ENCODE results near the gene MGMT.

The MGMT gene

GRCh38 chr10:129467359-129468064, 471 bp downstream of the MGMT start:
- DNase-seq (ENCODE audit: low read depth in 1 of 2, low spot score in 1 of 2): no peak
- H3K4me3 ChIP-seq (replicated peaks; ENCODE audit: insufficient read depth, low read length): peak overlapping the region; percentile 83
- TF ChIP-seq CTCF (IDR thresholded peaks at IDR 0.05; ENCODE audit: insufficient read depth, low read length) (no peak), REST (IDR thresholded peaks at IDR 0.05; ENCODE audit: insufficient replicate concordance, low read depth) (no peak), SPI1 (IDR thresholded peaks at IDR 0.05; ENCODE audit: borderline replicate concordance, low read depth) (no peak), POLR2AphosphoS5 (IDR thresholded peaks at IDR 0.05; ENCODE audit: low read depth) (no peak), GABPA (IDR thresholded peaks at IDR 0.05; ENCODE audit: low read depth) (no peak)
- H3K27me3 ChIP-seq (ENCODE audit: insufficient read depth, poor library complexity, severe bottlenecking): no peaks in the 10 kb centered on the region
- peak overlapping the region; percentile 69 for H3K27ac ChIP-seq (replicated peaks)

- TF ChIP-seq POLR2AphosphoS5 (IDR thresholded peaks at IDR 0.05; ENCODE audit: low read depth) (no peak), CTCF (IDR thresholded peaks at IDR 0.05; ENCODE audit: insufficient read depth, low read length) (no peak), SPI1 (IDR thresholded peaks at IDR 0.05; ENCODE audit: borderline replicate concordance, low read depth) (no peak), GABPA (IDR thresholded peaks at IDR 0.05; ENCODE audit: low read depth) (no peak), REST (IDR thresholded peaks at IDR 0.05; ENCODE audit: insufficient replicate concordance, low read depth) (no peak)
- DNase-seq (ENCODE audit: low read depth in 1 of 2, low spot score in 1 of 2): no peak
- no peaks in the 10 kb centered on the region for H3K27me3 ChIP-seq (ENCODE audit: insufficient read depth, poor library complexity, severe bottlenecking)
- H3K27ac ChIP-seq (replicated peaks): no peak overlapping the region
- no peak overlapping the region for H3K4me3 ChIP-seq (replicated peaks; ENCODE audit: insufficient read depth, low read length)
These were observed 1.1 kb downstream of the MGMT start for GRCh38 chr10:129468187-129468586.

GRCh38 chr10:129470103-129470851, 3.2 kb downstream of the MGMT start:
- TF ChIP-seq REST (IDR thresholded peaks at IDR 0.05; ENCODE audit: insufficient replicate concordance, low read depth) (no peak), CTCF (IDR thresholded peaks at IDR 0.05; ENCODE audit: insufficient read depth, low read length) (no peak), POLR2AphosphoS5 (IDR thresholded peaks at IDR 0.05; ENCODE audit: low read depth) (no peak), SPI1 (IDR thresholded peaks at IDR 0.05; ENCODE audit: borderline replicate concordance, low read depth) (no peak), GABPA (IDR thresholded peaks at IDR 0.05; ENCODE audit: low read depth) (no peak)
- no peak overlapping the region for H3K27ac ChIP-seq (replicated peaks)
- no peak overlapping the region for H3K4me3 ChIP-seq (replicated peaks; ENCODE audit: insufficient read depth, low read length)
- H3K27me3 ChIP-seq (ENCODE audit: insufficient read depth, poor library complexity, severe bottlenecking): no peaks in the 10 kb centered on the region
- DNase-seq (ENCODE audit: low read depth in 1 of 2, low spot score in 1 of 2): no peak
